Stomach (tissue), 4 donors: ENCODE measurements around the gene C5orf63.

ENCODE experiments used
- EP300 ChIP-seq: sonication (generic); formaldehyde crosslinking; IDR thresholded peaks from one replicate; pipeline ENCODE4 v1.6.1; 2017; ENCODE audit warnings: antibody characterized with exemption
- POLR2A ChIP-seq, 4 donors: fragments of 450-650 bp; IDR thresholded peaks; one replicate each; pipeline ENCODE4 v1.6.1; 2016; ENCODE audit warnings: antibody characterized with exemption in 4 of 4, control low read depth in 2 of 4, mild to moderate bottlenecking in 1 of 4, moderate library complexity in 1 of 4
- POLR2AphosphoS5 ChIP-seq, 3 donors: sonication (generic); formaldehyde crosslinking; IDR thresholded peaks; one replicate each; pipeline ENCODE4 v1.6.1; 2016; ENCODE audit warnings: antibody characterized with exemption in 3 of 3
- TF ChIP-seq, protein P1 (sequence below), 7 experiments: fragments of 450-650 bp in 4 of 7; fragments of 200-600 bp in 3 of 7; sonication (generic) in 3 of 7; IDR thresholded peaks; one replicate each; pipeline ENCODE4 v1.5.1; 2016 to 2019; ENCODE audit warnings: antibody characterized with exemption in 7 of 7, control low read depth in 2 of 7, mild to moderate bottlenecking in 1 of 7

DNA sequence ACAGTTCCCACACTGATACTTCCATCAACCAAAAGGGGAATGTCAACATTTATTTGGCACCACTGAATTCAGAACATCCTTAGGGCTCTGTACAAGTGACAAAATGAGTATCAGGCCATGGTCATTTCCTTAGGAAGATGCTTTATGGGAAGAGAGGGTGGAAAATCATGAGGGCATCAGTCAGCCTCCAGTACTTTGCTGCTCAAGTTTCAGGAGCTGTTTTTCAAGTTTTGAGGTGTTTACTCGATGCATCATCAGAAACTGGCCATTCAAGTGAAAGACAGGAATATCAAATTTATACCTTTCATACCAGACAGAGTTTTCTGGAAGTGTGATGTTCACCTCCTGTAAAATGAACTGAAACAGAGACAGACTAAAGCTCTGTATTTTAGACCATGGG lies 21.7 kb downstream of the C5orf63 start:
- no peak for TF ChIP-seq POLR2A (IDR thresholded peaks at IDR 0.05)
- no peak for TF ChIP-seq POLR2AphosphoS5 (IDR thresholded peaks at IDR 0.05)
- TF ChIP-seq, protein P1, sequence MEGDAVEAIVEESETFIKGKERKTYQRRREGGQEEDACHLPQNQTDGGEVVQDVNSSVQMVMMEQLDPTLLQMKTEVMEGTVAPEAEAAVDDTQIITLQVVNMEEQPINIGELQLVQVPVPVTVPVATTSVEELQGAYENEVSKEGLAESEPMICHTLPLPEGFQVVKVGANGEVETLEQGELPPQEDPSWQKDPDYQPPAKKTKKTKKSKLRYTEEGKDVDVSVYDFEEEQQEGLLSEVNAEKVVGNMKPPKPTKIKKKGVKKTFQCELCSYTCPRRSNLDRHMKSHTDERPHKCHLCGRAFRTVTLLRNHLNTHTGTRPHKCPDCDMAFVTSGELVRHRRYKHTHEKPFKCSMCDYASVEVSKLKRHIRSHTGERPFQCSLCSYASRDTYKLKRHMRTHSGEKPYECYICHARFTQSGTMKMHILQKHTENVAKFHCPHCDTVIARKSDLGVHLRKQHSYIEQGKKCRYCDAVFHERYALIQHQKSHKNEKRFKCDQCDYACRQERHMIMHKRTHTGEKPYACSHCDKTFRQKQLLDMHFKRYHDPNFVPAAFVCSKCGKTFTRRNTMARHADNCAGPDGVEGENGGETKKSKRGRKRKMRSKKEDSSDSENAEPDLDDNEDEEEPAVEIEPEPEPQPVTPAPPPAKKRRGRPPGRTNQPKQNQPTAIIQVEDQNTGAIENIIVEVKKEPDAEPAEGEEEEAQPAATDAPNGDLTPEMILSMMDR (IDR thresholded peaks at IDR 0.05): no peak
- no peak for TF ChIP-seq EP300
